Measurements from ENCODE around the gene EZR.

Gene EZR

GRCh38 chr6:158764926-158765325 lies 54.2 kb downstream of the EZR start:
- no peak for DNase-seq (ENCODE audit: low read depth)
- TF ChIP-seq CTCF (IDR thresholded peaks at IDR 0.05; ENCODE audit: low read length, missing control alignments), result no peak
- H3K4me3 ChIP-seq (replicated peaks; ENCODE audit: low read depth, low read length), result no peak overlapping the region

- H3K4me3 ChIP-seq (replicated peaks; ENCODE audit: low read depth, low read length), result no peak overlapping the region
- DNase-seq (ENCODE audit: low read depth), result no peak
- TF ChIP-seq CTCF (IDR thresholded peaks at IDR 0.05; ENCODE audit: low read length, missing control alignments), result no peak
These were observed 54.9 kb downstream of the EZR start for GRCh38 chr6:158764183-158764849.

- DNase-seq (ENCODE audit: low read depth), result no peak
- no peak for TF ChIP-seq CTCF (IDR thresholded peaks at IDR 0.05; ENCODE audit: low read length, missing control alignments)
- H3K4me3 ChIP-seq (replicated peaks; ENCODE audit: low read depth, low read length), result no peak overlapping the region
These were observed 55.6 kb downstream of the EZR start for GRCh38 chr6:158763434-158764182.

- DNase-seq (ENCODE audit: low read depth), result no peak
- H3K4me3 ChIP-seq (replicated peaks; ENCODE audit: low read depth, low read length), result no peak overlapping the region
- TF ChIP-seq CTCF (IDR thresholded peaks at IDR 0.05; ENCODE audit: low read length, missing control alignments), result no peak
These were observed 56.3 kb downstream of the EZR start for GRCh38 chr6:158762787-158763433.

- no peak overlapping the region for H3K4me3 ChIP-seq (replicated peaks; ENCODE audit: low read depth, low read length)
- no peak for DNase-seq (ENCODE audit: low read depth)
- no peak for TF ChIP-seq CTCF (IDR thresholded peaks at IDR 0.05; ENCODE audit: low read length, missing control alignments)
These were observed 57.4 kb downstream of the EZR start for GRCh38 chr6:158761746-158762145.

GRCh38 chr6:158760618-158761250 lies 58.4 kb downstream of the EZR start:
- TF ChIP-seq CTCF (IDR thresholded peaks at IDR 0.05; ENCODE audit: low read length, missing control alignments), result no peak
- no peak overlapping the region for H3K4me3 ChIP-seq (replicated peaks; ENCODE audit: low read depth, low read length)
- DNase-seq (ENCODE audit: low read depth), result no peak
